H1 (cell line): ENCODE results near the gene KCNH6. TPM values are rescaled to one million over a fixed set of nuclear protein-coding genes. Genes with fewer than 3 reads are reported as not detected.

Experiments used
- CTCF ChIA-PET: fragments of 300-600 bp; sonication (Branson Sonifier 250); formaldehyde crosslinking; loops from one replicate; lab custom pipeline; 2021; ENCODE audit not compliant: partially characterized antibody; lab: Charles Lee
- POLR2A ChIA-PET: fragments of 300-600 bp; sonication (Branson Sonifier 250); formaldehyde crosslinking; loops from one replicate; lab custom pipeline; 2021; ENCODE audit warnings: inconsistent platforms; ENCODE audit not compliant: partially characterized antibody; lab: Charles Lee
- DNase-seq, 2 experiments: peaks; one replicate each; pipeline versions ENCODE4 v3.0.0 to v3.0.0-alpha.2; 2010 to 2022; ENCODE audit warnings: low spot score in 2 of 2, low read depth in 1 of 2, mixed read lengths in 1 of 2
- FAIRE-seq: peaks from 2 replicates; lab custom pipeline; 2011; peaks lifted over from hg19 to GRCh38; lab: Jason Lieb, UNC
- H2AFZ ChIP-seq: 2 replicates; pipeline ENCODE4 v1.8.1; 2012; ENCODE audit warnings: low read length, inconsistent platforms
- H2AK5ac ChIP-seq: 2 replicates; pipeline ENCODE4 v1.6.1; 2013; ENCODE audit warnings: low read depth, low read length
- H2BK120ac ChIP-seq: replicated peaks from 2 replicates; pipeline ENCODE3; 2013; ENCODE audit warnings: low read depth, low read length, inconsistent platforms
- H2BK12ac ChIP-seq: 2 replicates; pipeline ENCODE4 v1.6.1; 2013; ENCODE audit warnings: low read depth, low read length
- H2BK15ac ChIP-seq: 2 replicates; pipeline ENCODE4 v1.6.1; 2013; ENCODE audit warnings: low read length
- H2BK20ac ChIP-seq: 2 replicates; pipeline ENCODE4 v1.6.1; 2013; ENCODE audit warnings: low read length
- H2BK5ac ChIP-seq: 2 replicates; pipeline ENCODE4 v1.6.1; 2013; ENCODE audit warnings: low read depth, low read length
- H3K14ac ChIP-seq: 2 replicates; pipeline ENCODE4 v1.6.1; 2013; ENCODE audit warnings: inconsistent platforms; ENCODE audit not compliant: insufficient read length
- H3K18ac ChIP-seq: 2 replicates; pipeline ENCODE4 v1.6.1; 2013; ENCODE audit warnings: low read length; ENCODE audit errors: extremely low read depth
- H3K23ac ChIP-seq: 2 replicates; pipeline ENCODE4 v1.6.1; 2013; ENCODE audit warnings: inconsistent platforms; ENCODE audit not compliant: insufficient read length
- H3K23me2 ChIP-seq: 2 replicates; pipeline ENCODE4 v1.6.1; 2013; ENCODE audit warnings: low read depth, low read length
- H3K27ac ChIP-seq: 2 replicates; pipeline ENCODE4 v1.6.1; 2011; ENCODE audit warnings: low read depth, low read length, inconsistent platforms
- H3K27me3 ChIP-seq, 4 experiments: replicated peaks in 1 of 4; 1 replicate in 1 of 4; 2 replicates in 3 of 4; pipeline versions ENCODE4 v1.6.1 to v1.8.1; 2011 to 2013; ENCODE audit warnings: low read length in 3 of 4, mild to moderate bottlenecking in 3 of 4, inconsistent platforms in 2 of 4, mixed read lengths in 2 of 4, moderate library complexity in 1 of 4; ENCODE audit not compliant: control insufficient read depth in 3 of 4, insufficient read depth in 3 of 4; ENCODE audit errors: extremely low read depth in 1 of 4
- H3K36me3 ChIP-seq, 4 experiments: 2 replicates each; pipeline versions ENCODE4 v1.6.1 to v1.8.1; 2011 to 2013; ENCODE audit warnings: mild to moderate bottlenecking in 4 of 4, low read length in 3 of 4, moderate library complexity in 2 of 4, control low read depth in 1 of 4, inconsistent platforms in 1 of 4; ENCODE audit not compliant: insufficient read depth in 4 of 4, control insufficient read depth in 2 of 4
- H3K4ac ChIP-seq: replicated peaks from 2 replicates; pipeline ENCODE3; 2013; ENCODE audit warnings: low read length, low read depth, mixed read lengths, inconsistent platforms; ENCODE audit not compliant: insufficient read length
- H3K4me1 ChIP-seq, 4 experiments: replicated peaks in 1 of 4; 1 replicate in 1 of 4; 2 replicates in 3 of 4; pipeline versions ENCODE4 v1.6.1 to v1.8.1; 2011 to 2013; ENCODE audit warnings: low read length in 3 of 4, inconsistent platforms in 2 of 4, mixed read lengths in 1 of 4; ENCODE audit not compliant: insufficient read depth in 4 of 4, control insufficient read depth in 3 of 4
- H3K4me2 ChIP-seq, 2 experiments: 2 replicates each; pipeline versions ENCODE4 v1.6.1 to v1.8.1; 2011 to 2013; ENCODE audit warnings: low read depth in 2 of 2, low read length in 2 of 2, control low read depth in 1 of 2, inconsistent platforms in 1 of 2, mild to moderate bottlenecking in 1 of 2; ENCODE audit not compliant: insufficient read depth in 1 of 2
- H3K4me3 ChIP-seq, 4 experiments: fragments of 200-600, 300-600 bp in 1 of 4; sonication (generic), shearing (Covaris generic), sonication (Bioruptor Twin) in 1 of 4; 2 replicates each; pipeline versions ENCODE4 v1.5.1 to v1.8.1; 2011 to 2016; ENCODE audit warnings: low read length in 4 of 4, low read depth in 3 of 4, control low read depth in 2 of 4, inconsistent platforms in 2 of 4, mild to moderate bottlenecking in 2 of 4, mixed read lengths in 1 of 4, moderate library complexity in 1 of 4; ENCODE audit not compliant: insufficient read depth in 2 of 4; ENCODE audit errors: extremely low read depth in 1 of 4
- H3K56ac ChIP-seq: replicated peaks from 2 replicates; pipeline ENCODE3; 2013; ENCODE audit warnings: low read depth, mild to moderate bottlenecking, mixed read lengths, low read length, inconsistent platforms; ENCODE audit not compliant: insufficient read length
- H3K79me1 ChIP-seq: 2 replicates; pipeline ENCODE4 v1.6.1; 2013; ENCODE audit warnings: low read depth, low read length, control low read depth
- H3K79me2 ChIP-seq, 2 experiments: 2 replicates each; pipeline versions ENCODE4 v1.6.1 to v1.8.1; 2012 to 2013; ENCODE audit warnings: low read length in 2 of 2, mild to moderate bottlenecking in 2 of 2, inconsistent platforms in 1 of 2; ENCODE audit not compliant: insufficient read depth in 2 of 2, control insufficient read depth in 1 of 2
- H3K9ac ChIP-seq, 4 experiments: replicated peaks in 1 of 4; 1 replicate in 1 of 4; 2 replicates in 3 of 4; pipeline versions ENCODE4 v1.6.1 to v1.8.1; 2011 to 2013; ENCODE audit warnings: low read depth in 3 of 4, low read length in 3 of 4, control low read depth in 2 of 4, mild to moderate bottlenecking in 2 of 4, moderate library complexity in 2 of 4, inconsistent platforms in 1 of 4; ENCODE audit errors: extremely low read depth in 1 of 4
- H3K9me3 ChIP-seq, 2 experiments: 2 replicates each; pipeline versions ENCODE4 v1.6.1 to v1.8.1; 2012 to 2013; ENCODE audit warnings: mild to moderate bottlenecking in 2 of 2, moderate library complexity in 2 of 2, control low read depth in 1 of 2, inconsistent platforms in 1 of 2, low read depth in 1 of 2, low read length in 1 of 2, mixed read lengths in 1 of 2; ENCODE audit not compliant: insufficient read depth in 2 of 2
- H4K20me1 ChIP-seq, 2 experiments: replicated peaks in 1 of 2; 2 replicates each; pipeline versions ENCODE3 to v1.8.1; 2011 to 2013; ENCODE audit warnings: inconsistent platforms in 2 of 2, low read length in 2 of 2, mild to moderate bottlenecking in 1 of 2; ENCODE audit not compliant: insufficient read depth in 2 of 2, control insufficient read depth in 1 of 2
- H4K5ac ChIP-seq: 2 replicates; pipeline ENCODE4 v1.6.1; 2013; ENCODE audit warnings: low read length, low read depth, mixed read lengths, inconsistent platforms; ENCODE audit not compliant: insufficient read length
- H4K8ac ChIP-seq: 2 replicates; pipeline ENCODE4 v1.8.0; 2013; ENCODE audit warnings: mild to moderate bottlenecking, moderate library complexity, low read length, inconsistent platforms; ENCODE audit not compliant: insufficient read depth; ENCODE audit errors: extremely low read depth
- H4K91ac ChIP-seq: replicated peaks from 2 replicates; pipeline ENCODE3; 2013; ENCODE audit warnings: low read length, mixed read lengths, inconsistent platforms; ENCODE audit not compliant: insufficient read length
- BRCA1 ChIP-seq: IDR thresholded peaks from 2 replicates; pipeline ENCODE4 v1.6.1; 2012; ENCODE audit warnings: low read depth, low read length, improper control_type of control experiment
- CEBPB ChIP-seq: IDR thresholded peaks from 2 replicates; pipeline ENCODE4 v1.6.1; 2012; ENCODE audit warnings: low read depth, low read length
- CTBP2 ChIP-seq: IDR thresholded peaks from 2 replicates; pipeline ENCODE4 v1.7.0; 2011; ENCODE audit warnings: borderline replicate concordance, mild to moderate bottlenecking, moderate library complexity, mixed read lengths, low read length; ENCODE audit not compliant: insufficient read depth, insufficient read length
- GTF2F1 ChIP-seq: IDR thresholded peaks from 2 replicates; pipeline ENCODE4 v1.6.1; 2012; ENCODE audit warnings: low read depth, low read length, improper control_type of control experiment, borderline replicate concordance
- JUND ChIP-seq: IDR thresholded peaks from 2 replicates; pipeline ENCODE4 v1.6.1; 2011; ENCODE audit warnings: mild to moderate bottlenecking, improper control_type of control experiment, low read length
- KDM1A ChIP-seq: fragments of 200-600, 300-600 bp; sonication (generic); IDR thresholded peaks from 2 replicates; pipeline ENCODE4 v1.7.1; 2016; ENCODE audit warnings: mild to moderate bottlenecking, low read length, borderline replicate concordance
- NANOG ChIP-seq: IDR thresholded peaks from 2 replicates; pipeline ENCODE4 v1.6.1; 2011; ENCODE audit warnings: low read length, low read depth, mild to moderate bottlenecking, inconsistent platforms; ENCODE audit not compliant: insufficient read depth, poor library complexity, severe bottlenecking
- NRF1 ChIP-seq: IDR thresholded peaks from 2 replicates; pipeline ENCODE4 v1.6.1; 2011; ENCODE audit warnings: mild to moderate bottlenecking, low read depth, low read length, improper control_type of control experiment
- RBBP5 ChIP-seq: IDR thresholded peaks from 2 replicates; pipeline ENCODE4 v1.7.1; 2012; ENCODE audit warnings: low read depth, mild to moderate bottlenecking, inconsistent platforms, low read length, moderate library complexity, borderline replicate concordance
- SP1 ChIP-seq: IDR thresholded peaks from 2 replicates; pipeline ENCODE4 v1.6.1; 2011; ENCODE audit warnings: low read depth, low read length
- TAF1 ChIP-seq: IDR thresholded peaks from 2 replicates; pipeline ENCODE4 v1.6.1; 2011; ENCODE audit warnings: mild to moderate bottlenecking, low read depth, low read length
- TBP ChIP-seq: IDR thresholded peaks from 2 replicates; pipeline ENCODE4 v1.6.1; 2011; ENCODE audit warnings: low read depth, low read length, improper control_type of control experiment
- TEAD4 ChIP-seq: IDR thresholded peaks from 2 replicates; pipeline ENCODE4 v1.6.1; 2012; ENCODE audit warnings: low read depth, low read length, inconsistent platforms, mixed read lengths
- YY1 ChIP-seq: IDR thresholded peaks from 2 replicates; pipeline ENCODE4 v1.6.1; 2011; ENCODE audit warnings: low read depth, mild to moderate bottlenecking, low read length
- WGBS, 2 experiments: shearing (Covaris generic) in 1 of 2; methylation state at CpG; one replicate each; pipeline versions ENCODE4 v1.1.6 to v1.1.7; 2013 to 2015; ENCODE audit warnings: low lambda C conversion rate in 2 of 2, mixed read lengths in 2 of 2, inconsistent platforms in 1 of 2, low coverage in 1 of 2, missing lambda C conversion rate in 1 of 2; ENCODE audit not compliant: insufficient replicate concordance in 2 of 2, insufficient coverage in 1 of 2, insufficient read length in 1 of 2; ENCODE audit errors: extremely low coverage in 1 of 2, missing lambda C conversion rate in 1 of 2; 5-methylcytosine and 5-hydroxymethylcytosine counted together
- polyA plus RNA-seq, 7 experiments: library from polyadenylated mRNA; depleted of rRNA in 3 of 7; stranded (reverse) in 5 of 7; unstranded in 2 of 7; fragments of >200 nt in 5 of 7; fragments of 200-250 nt in 2 of 7; gene quantifications; 1 replicate in 5 of 7; 2 replicates in 1 of 7; 4 replicates in 1 of 7; pipeline versions ENCODE4 v1.2.1 to v1.2.3, GENCODE V29; 2011 to 2013; ENCODE audit warnings: missing spikeins in 2 of 7, mixed read lengths in 2 of 7
- total RNA-seq: library from RNA; stranded (reverse); fragmentation: NEBNext Ultra II Directional; extraction: Animal tissue kit (Norgen Biotek cat#: 25700); gene quantifications from 2 replicates; pipeline ENCODE4 v1.2.1, GENCODE V29; 2021

The KCNH6 gene
- total and polyA plus RNA-seq, 2 of the 8 experiments (the other 6 are each of a cell fraction or from before 2014, with no cell fraction given), result 1.8 to 3.6 TPM

- no peak overlapping the region for H3K27ac ChIP-seq
- no peak for DNase-seq
- H3K4me3 ChIP-seq, result no peak overlapping the region
- H3K36me3 ChIP-seq, result no peaks in the 10 kb centered on the region
- H3K9me3 ChIP-seq, result no peaks in the 10 kb centered on the region
- CTCF ChIA-PET, result interaction anchor here (1.0 to 1.3 kb wide), 3 partner anchors 9 to 14 kb away, joined by 3 to 4 read pairs (median 4); no protein-coding TSS in a partner anchor
- H2AFZ ChIP-seq, result no peak overlapping the region
- no peak overlapping the region for H3K4me2 ChIP-seq
- H3K4me1 ChIP-seq, result peaks cover 0 to 12% (median 3%) of the 10 kb centered on the region in 4 experiments; a peak in 5 of 7 replicates
- H3K23ac ChIP-seq, result no peak overlapping the region
- no peak overlapping the region for H3K18ac ChIP-seq
- peaks cover 7% of the 10 kb centered on the region; the same call in 1 of the 2 replicates for H3K23me2 ChIP-seq
- 90% methylated on average over 12 of the region's 13 CpGs; no CpG with 5 or more reads in 1 of the 2 experiments for WGBS, 2 experiments
- H2BK120ac ChIP-seq, result no peak overlapping the region
- H3K9ac ChIP-seq, result no peak overlapping the region
- no peak overlapping the region for H2BK20ac ChIP-seq
- H2BK15ac ChIP-seq, result no peak overlapping the region
- H4K91ac ChIP-seq, result no peak overlapping the region
- H4K5ac ChIP-seq, result no peak overlapping the region
- no peak overlapping the region for H2BK12ac ChIP-seq
- H3K4ac ChIP-seq, result no peak overlapping the region
- POLR2A ChIA-PET, result no interaction called here
- no peak overlapping the region for H4K8ac ChIP-seq
- no peak overlapping the region for H3K14ac ChIP-seq
- H3K56ac ChIP-seq, result no peak overlapping the region
- H4K20me1 ChIP-seq, result no peaks in the 10 kb centered on the region
- H3K79me2 ChIP-seq, result no peaks in the 10 kb centered on the region
- FAIRE-seq, result no peak
- H3K27me3 ChIP-seq, result peaks cover 0 to 23% (median 14%) of the 10 kb centered on the region in 4 experiments; a peak in 5 of 7 replicates
- H3K79me1 ChIP-seq, result no peaks in the 10 kb centered on the region
- no peak overlapping the region for H2AK5ac ChIP-seq
- no peak overlapping the region for H2BK5ac ChIP-seq
- no peak for TF ChIP-seq TEAD4
- TF ChIP-seq NRF1, result no peak
- no peak for TF ChIP-seq TAF1
- TF ChIP-seq BRCA1, result no peak
- TF ChIP-seq CEBPB, result no peak
- no peak for TF ChIP-seq NANOG
- TF ChIP-seq GTF2F1, result no peak
- TF ChIP-seq SP1, result no peak
- no peak for TF ChIP-seq YY1
- no peak for TF ChIP-seq TBP
- no peak for TF ChIP-seq JUND
- no peak for TF ChIP-seq RBBP5
- no peak for TF ChIP-seq KDM1A
- no peak for TF ChIP-seq CTBP2
These were observed 11.8 kb downstream of the KCNH6 start for GRCh38 chr17:63534816-63535455.
